Colon (tissue), 2 donors: ENCODE data around the gene PPIE.

Source experiments
- FAIRE-seq: peaks from 2 replicates; lab custom pipeline; 2012; peaks lifted over from hg19 to GRCh38; lab: Jason Lieb, UNC
- donor health status: control.
- donor health status: control.

PPIE gene

GRCh38 chr1:39738622-39739366 is at the start of gene PPIE:
TSS of gene PPIE (plus strand) at chr1:39738882. CDS start at chr1:39738901, 19 bp downstream.
- no peak for FAIRE-seq

DNA sequence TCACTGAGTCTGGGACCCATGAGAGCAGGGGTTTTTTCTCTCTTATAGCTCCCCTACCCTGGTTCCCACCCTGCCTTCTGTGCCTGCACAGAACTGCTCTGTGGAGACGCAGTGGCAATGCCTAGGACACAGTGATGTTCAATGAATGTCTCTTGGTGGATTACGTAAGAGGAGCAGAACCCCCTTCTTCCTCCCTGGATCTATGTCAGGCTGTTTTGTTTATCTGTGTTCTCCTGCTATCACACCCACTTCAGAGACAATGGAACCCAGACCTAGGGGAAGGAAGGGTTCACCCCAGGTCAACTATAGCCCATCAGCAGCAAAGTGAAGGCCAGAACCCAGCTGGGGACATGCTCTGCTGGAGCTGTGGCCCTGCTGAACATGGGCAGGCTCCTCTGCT is 49.5 kb upstream of the PPIE start:
- no peak for FAIRE-seq

- FAIRE-seq = no peak
Measured at GRCh38 chr1:39689635-39690034, 49.0 kb upstream of the PPIE start.

GRCh38 chr1:39690225-39690624 is 48.5 kb upstream of the PPIE start:
- no peak for FAIRE-seq

- no peak for FAIRE-seq
Measured at GRCh38 chr1:39690794-39691382, 47.8 kb upstream of the PPIE start.

DNA sequence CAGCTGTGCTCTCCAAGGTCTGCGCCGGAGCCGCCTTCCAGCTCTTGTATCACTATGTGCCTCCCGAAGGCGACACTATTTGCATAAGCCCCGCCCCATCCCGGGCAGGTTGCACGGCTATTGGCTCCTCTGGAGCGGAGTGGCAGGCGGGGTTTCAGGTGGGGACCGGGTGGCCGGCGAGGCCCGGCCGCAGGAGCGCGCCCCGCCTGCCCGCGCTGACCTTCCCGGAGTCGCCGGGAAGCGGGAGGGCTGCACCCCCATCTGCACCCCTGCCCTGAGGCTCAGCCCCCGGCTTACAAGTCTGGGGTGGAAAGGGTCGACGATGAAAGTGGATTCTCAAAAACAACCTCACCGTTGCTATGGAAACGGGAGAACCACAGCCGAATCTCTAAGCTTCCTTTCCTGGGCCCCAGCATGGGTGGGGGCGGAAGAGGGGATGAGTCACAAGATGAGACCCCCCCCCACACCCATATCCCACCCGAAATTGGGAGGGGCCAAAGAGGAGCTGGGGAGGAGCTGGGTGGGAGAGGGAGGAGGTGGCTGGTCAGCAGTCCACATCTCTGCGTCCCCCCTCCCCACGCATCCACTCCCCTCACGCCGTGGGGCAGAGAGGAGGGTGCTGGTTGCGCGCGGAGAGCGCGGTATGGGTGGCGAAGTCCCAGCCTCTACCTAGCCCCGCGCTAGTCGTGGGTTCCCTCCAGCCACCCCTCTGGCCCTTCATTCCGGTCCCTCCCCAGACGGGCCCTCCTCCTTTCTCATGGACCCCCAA is 47.1 kb upstream of the PPIE start, which contains the start of gene HPCAL4:
HPCAL4 (minus strand) TSS at position 51 of the 769 bp plus-strand sequence. CDS start 6,830 bp downstream, outside the sequence.
- FAIRE-seq = no peak

- no peak for FAIRE-seq
Measured at GRCh38 chr1:39692152-39693074, 46.3 kb upstream of the PPIE start.

DNA sequence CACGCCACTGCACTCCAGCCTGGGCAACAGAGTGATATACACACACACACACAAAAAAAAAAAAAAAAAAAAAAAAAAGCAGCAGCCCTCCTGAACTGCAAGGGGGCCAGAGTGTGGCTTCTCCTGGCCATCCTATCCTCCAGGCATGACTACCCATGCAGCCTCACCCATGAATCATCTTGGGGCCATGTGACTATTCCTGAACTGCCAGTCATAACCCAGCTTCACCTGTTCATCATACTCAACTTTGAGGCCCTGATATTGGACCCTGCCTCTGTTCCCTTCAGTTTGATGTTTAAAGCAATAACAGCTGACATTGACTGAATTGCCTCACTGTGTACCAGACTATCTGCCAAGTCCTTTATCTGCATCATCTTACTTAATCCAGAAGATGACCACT is 44.7 kb upstream of the PPIE start:
- no peak for FAIRE-seq

DNA sequence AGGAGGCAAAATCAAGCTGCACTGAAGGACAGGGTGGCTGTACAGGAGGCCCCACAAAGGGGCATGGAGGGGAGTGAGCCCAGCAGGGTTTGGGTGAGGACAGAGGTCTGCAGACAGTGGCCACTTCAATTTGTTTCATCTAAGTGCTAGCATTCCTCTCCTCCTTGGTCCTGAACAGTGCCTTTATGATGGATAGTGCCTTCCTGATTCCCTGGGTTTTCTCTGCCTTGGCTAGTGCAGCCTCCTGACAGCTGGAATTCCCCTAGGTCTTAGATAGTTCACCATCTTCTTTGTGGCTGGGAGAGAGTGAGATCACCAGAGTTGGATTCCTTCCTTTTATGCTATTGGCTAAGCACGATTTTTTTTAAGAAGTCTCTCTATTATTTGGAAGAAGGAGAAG is 43.7 kb upstream of the PPIE start:
- no peak for FAIRE-seq

GRCh38 chr1:39696448-39696847 is 42.2 kb upstream of the PPIE start:
- FAIRE-seq = no peak

GRCh38 chr1:39698568-39698967 is 40.1 kb upstream of the PPIE start:
- FAIRE-seq = no peak

DNA sequence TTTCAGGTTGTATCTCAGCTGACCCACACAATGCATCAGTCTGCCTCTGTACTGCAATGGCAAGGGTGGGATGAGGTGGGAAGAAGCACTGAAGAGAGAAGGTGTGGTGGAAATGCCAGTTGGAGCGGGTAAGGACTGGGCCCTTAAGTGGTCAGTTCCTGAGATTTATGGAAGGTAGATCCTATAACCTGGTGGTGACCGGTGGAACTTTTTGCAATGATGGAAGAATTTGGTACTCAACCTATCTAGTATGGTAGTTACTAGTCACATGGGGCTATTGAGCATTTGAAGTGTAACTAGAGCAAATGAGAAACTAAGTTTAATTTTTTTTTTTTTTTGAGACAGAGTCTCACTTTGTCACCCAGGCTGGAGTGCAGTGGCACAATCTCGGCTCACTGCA is 39.3 kb upstream of the PPIE start:
- FAIRE-seq = no peak

DNA sequence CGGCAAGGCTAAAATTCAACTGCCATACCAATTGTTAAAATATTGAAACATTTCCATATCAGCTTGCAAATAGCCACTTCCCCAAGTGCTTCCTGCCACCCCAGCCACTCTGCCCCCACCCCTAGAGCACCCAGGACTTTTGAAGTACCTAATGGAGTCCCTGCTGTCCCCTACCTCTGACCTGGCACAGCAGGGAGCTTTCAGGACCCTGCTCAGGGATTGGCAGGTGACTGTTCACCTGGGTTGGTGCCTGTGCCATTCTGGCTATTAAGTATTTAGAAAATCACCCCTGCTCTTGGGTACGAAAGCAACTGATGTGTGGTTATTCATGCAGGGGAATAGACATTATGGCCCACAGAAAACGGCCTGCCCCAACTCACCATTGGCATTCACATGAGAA is 38.3 kb upstream of the PPIE start:
- no peak for FAIRE-seq

GRCh38 chr1:39701049-39701439 is 37.6 kb upstream of the PPIE start:
- FAIRE-seq = no peak

- FAIRE-seq = no peak
Measured at GRCh38 chr1:39704757-39705156, 33.9 kb upstream of the PPIE start.

DNA sequence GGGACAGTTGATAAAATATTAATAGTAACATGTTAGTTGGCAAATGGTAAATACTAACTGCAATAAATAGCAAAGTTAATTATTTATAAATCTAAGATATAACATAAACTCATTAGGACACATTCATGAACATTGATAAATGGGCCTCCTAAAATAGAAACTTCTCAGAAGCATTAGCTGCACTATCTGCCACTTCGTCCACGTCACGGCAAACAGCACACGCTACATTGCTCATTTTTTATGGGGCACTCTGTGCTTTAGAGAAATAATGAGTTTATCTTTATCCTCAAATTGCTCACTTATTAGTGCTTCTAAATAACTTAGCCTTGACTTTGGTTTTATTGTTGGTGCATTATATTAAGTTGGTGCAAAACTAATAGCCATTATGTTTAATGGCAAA is 31.2 kb upstream of the PPIE start:
- FAIRE-seq = no peak

DNA sequence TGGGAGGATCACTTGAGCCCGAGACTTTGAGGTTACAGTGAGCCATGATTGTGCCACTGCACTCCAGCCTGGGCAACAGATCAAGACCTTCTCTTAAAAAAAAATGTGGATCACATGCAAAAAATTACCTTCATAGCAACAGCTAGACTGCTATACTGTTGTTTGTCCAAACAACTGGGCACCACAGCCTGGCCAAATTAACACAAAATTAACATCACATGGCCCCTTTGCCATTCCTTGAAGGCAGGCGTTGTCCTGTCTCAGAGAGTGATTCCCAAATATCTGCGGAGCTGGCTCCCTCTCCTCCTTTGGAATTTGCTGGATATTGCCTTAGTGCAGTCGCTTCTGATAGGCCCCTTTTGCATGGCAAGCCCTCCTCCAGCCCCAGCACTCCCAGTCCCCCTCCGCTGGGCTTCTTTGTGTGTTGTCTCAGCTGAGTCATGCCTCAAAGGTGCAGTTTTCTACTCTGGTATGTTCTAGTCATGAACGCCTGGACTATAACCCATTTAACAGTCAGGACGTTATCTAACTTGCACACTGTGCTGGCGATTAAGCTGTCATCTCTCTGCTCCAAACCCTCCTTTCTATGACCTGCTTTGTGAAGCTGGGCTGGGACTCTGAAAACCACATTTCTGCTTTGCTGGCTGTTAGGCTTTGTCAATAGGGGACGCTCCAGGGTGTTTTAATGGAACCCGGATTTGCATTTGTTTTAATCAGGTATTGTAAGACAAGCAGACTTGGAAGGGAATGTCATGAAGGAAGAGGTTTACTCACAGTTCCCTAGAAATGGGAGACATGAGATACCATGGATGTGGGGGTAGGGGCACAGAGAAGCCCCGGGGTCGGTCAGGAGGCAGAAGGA is 27.3 kb upstream of the PPIE start:
- FAIRE-seq = no peak

DNA sequence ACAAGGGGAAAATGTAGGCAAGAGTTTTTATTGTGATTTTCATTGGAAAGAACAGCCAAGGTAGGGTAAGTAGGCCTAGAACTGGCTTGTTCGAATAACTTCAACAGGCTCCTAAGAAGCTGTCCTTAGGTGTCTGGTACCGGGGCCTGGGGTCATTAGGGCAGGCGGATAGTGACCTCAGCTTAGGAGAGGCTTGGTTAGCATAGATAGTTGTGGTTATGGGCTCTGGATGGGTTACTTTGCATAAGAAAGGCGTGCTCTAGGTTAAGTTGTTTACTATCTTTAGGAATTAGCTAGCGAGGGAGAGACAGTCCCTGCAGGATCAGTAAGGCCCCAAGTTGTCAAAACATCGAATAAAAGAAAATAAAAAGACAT is 26.7 kb upstream of the PPIE start:
- no peak for FAIRE-seq

DNA sequence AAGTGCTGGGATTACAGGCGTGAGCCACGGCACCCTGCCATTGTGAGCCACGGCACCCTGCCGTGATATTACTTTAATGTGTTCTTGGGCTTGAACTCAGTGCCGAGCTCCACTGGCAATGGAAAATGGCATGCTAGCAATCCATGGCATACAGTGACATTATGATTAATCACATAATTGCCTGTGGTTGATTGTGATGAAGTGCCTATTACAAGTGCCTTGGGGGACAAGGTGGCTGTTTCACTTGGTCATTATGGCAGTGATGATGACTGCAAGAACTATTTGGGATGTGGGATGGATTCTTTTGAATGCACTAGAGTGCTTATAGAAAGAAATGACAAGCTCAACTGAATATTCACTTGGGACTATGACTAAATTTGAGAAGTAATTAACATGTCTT is 25.1 kb upstream of the PPIE start:
- no peak for FAIRE-seq

DNA sequence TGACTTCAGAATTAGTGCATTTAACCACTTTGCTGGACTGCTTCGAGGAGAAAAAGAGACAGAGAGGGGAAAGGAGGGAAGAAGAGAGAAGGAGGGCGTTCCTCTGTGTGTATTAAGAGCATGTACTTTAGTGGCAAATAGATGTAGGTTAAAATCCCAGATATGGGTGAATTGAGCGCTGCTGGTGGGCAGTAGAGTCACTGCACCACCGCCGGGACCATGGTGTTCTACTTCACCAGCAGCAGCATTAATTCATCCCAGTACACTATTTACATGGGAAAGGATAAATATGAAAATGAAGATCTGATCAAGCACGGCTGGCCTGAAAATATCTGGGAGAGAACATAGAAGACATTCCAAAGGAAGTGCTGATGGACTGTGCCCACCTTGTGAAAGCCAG is 20.9 kb upstream of the PPIE start:
- no peak for FAIRE-seq
